H54 (cell line): Measurements from ENCODE around the gene MIXL1.

Experiments used
- DNase-seq: peaks from one replicate; pipeline ENCODE4 v3.0.0; 2011; ENCODE audit warnings: low spot score, mixed read lengths; ENCODE audit not compliant: insufficient read length
- FAIRE-seq: peaks from 3 replicates; lab custom pipeline; 2011; peaks lifted over from hg19 to GRCh38; lab: Jason Lieb, UNC
- POLR2A ChIP-seq: IDR thresholded peaks from 2 replicates; pipeline ENCODE4 v1.6.1; 2011; ENCODE audit warnings: low read depth, mild to moderate bottlenecking, low read length

The MIXL1 gene

GRCh38 chr1:226276077-226276682, 52.7 kb downstream of the MIXL1 start:
- no peak for FAIRE-seq
- TF ChIP-seq POLR2A, result no peak
- no peak for DNase-seq
